Measurements from ENCODE around the gene ART1. TPM values are rescaled to one million over a fixed set of nuclear protein-coding genes. Genes with fewer than 3 reads are reported as not detected.
"Not testable (repeated sequence)": the region's sequence is repeated elsewhere in the genome, so short reads cannot be mapped to it uniquely, and the experiment has no call there.

The ART1 gene
- total and polyA plus RNA-seq, 3 donors from 2014 or later, result 0.79 TPM; not detected in 1

- no peaks in the 10 kb centered on the region for H3K4me1 ChIP-seq
- TF ChIP-seq POLR2A (IDR thresholded peaks at IDR 0.05) (no peak), CTCF (IDR thresholded peaks at IDR 0.05) (no peak)
- H3K27ac ChIP-seq, result no peak overlapping the region
- H3K27me3 ChIP-seq, result no peaks in the 10 kb centered on the region
- H3K36me3 ChIP-seq (ENCODE audit: low read depth, missing control alignments), result no peaks in the 10 kb centered on the region
- intact Hi-C loops (cut with DNase I; ENCODE audit: low total_unique reads), result no loop called here
- H3K9me3 ChIP-seq, result no peaks in the 10 kb centered on the region
- no peak overlapping the region for H3K4me3 ChIP-seq
- 89 to 94% methylated on average over 13 to 14 of the region's 14 CpGs for WGBS, 2 donors
- no peak for DNase-seq
These were observed 5.1 kb upstream of the ART1 start for GRCh38 chr11:3639841-3640240.

DNA sequence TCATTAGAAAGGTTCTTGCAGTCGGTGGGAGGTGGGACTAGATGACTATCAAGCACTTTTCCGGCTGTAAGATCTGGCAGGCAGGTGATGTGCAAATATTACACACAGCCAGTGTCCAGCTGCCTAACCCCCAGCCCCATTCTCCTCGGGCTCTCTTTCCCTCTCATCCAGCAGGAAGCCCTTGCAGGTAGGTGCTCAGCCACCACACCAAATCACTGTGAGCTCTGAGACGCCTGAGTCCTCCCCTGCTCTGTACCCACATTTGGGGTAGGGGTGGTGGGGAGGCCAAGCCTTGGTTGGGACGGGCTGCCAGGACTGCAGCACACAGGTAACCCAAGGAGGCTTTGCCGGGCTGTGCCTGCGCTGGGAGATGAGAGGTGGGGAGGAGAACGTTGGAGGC, 3.7 kb upstream of the ART1 start:
- no peaks in the 10 kb centered on the region for H3K4me1 ChIP-seq
- peak overlapping the region in 1 of 2 donors; percentile 53 for H3K4me3 ChIP-seq
- intact Hi-C loops (cut with DNase I; ENCODE audit: low total_unique reads), result no loop called here
- DNase-seq, result no peak
- no peaks in the 10 kb centered on the region for H3K36me3 ChIP-seq (ENCODE audit: low read depth, missing control alignments)
- H3K27me3 ChIP-seq, result no peaks in the 10 kb centered on the region
- WGBS, 2 donors, result 38 to 50% methylated on average over 7 to 8 of the region's 8 CpGs
- TF ChIP-seq POLR2A (IDR thresholded peaks at IDR 0.05) (no peak), CTCF (IDR thresholded peaks at IDR 0.05) (no peak)
- no peaks in the 10 kb centered on the region for H3K9me3 ChIP-seq
- peak overlapping the region in 1 of 2 donors; percentile 69 for H3K27ac ChIP-seq

DNA sequence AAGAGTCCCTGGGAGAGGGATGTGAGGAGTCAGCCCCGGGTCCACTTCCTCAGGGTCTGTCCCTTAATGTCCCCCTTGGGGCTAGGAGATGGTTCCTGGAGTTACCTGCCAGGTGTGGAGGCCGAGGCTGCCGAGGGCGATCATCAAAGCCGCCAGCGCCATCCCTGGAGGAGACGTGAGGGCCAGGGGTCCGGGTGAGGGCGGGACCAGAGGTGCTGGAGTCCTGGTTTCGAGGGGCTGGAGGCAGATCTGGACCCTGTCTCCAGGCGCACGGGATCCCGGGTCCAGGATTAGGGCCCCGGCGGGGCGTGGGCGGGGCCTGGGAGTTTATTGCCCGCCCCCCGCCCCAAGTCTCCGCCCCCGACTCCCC, 3.2 kb upstream of the ART1 start, which contains the start of gene ART5:
Gene ART5 (minus strand): TSS at position 292 of the 370 bp plus-strand sequence. CDS start 130 bp downstream, at position 162.
- H3K4me3 ChIP-seq, result peak within 1 kb of the TSS; percentile 53 to 73
- no peaks in the 10 kb centered on the region for H3K4me1 ChIP-seq
- TF ChIP-seq CTCF (IDR thresholded peaks at IDR 0.05), result no peak
- no peak for TF ChIP-seq POLR2A (IDR thresholded peaks at IDR 0.05)
- H3K9me3 ChIP-seq, result no peaks in the 10 kb centered on the region
- H3K27me3 ChIP-seq, result no peaks in the 10 kb centered on the region
- peak within 1 kb of the TSS; percentile 28 to 69 for H3K27ac ChIP-seq
- H3K36me3 ChIP-seq (ENCODE audit: low read depth, missing control alignments), result no peaks in the 10 kb centered on the region
- DNase-seq, result no peak
- intact Hi-C loops (cut with DNase I; ENCODE audit: low total_unique reads), result no loop called here
- 10 to 21% methylated on average over 15 to 17 of the region's 21 CpGs for WGBS, 2 donors

- peak; percentile 80 for DNase-seq
- TF ChIP-seq POLR2A (IDR thresholded peaks at IDR 0.05) (no peak), CTCF (IDR thresholded peaks at IDR 0.05) (no peak)
- peak overlapping the region; percentile 28 to 69 for H3K27ac ChIP-seq
- intact Hi-C loops (cut with DNase I; ENCODE audit: low total_unique reads), result no loop called here
- no peaks in the 10 kb centered on the region for H3K9me3 ChIP-seq
- no peaks in the 10 kb centered on the region for H3K27me3 ChIP-seq
- no peaks in the 10 kb centered on the region for H3K36me3 ChIP-seq (ENCODE audit: low read depth, missing control alignments)
- H3K4me1 ChIP-seq, result no peaks in the 10 kb centered on the region
- H3K4me3 ChIP-seq, result peak overlapping the region; percentile 53 to 73
- WGBS, 2 donors, result 2 to 3% methylated on average over 9 to 55 of the region's 55 CpGs
These were observed 2.6 kb upstream of the ART1 start for GRCh38 chr11:3642071-3642951.

DNA sequence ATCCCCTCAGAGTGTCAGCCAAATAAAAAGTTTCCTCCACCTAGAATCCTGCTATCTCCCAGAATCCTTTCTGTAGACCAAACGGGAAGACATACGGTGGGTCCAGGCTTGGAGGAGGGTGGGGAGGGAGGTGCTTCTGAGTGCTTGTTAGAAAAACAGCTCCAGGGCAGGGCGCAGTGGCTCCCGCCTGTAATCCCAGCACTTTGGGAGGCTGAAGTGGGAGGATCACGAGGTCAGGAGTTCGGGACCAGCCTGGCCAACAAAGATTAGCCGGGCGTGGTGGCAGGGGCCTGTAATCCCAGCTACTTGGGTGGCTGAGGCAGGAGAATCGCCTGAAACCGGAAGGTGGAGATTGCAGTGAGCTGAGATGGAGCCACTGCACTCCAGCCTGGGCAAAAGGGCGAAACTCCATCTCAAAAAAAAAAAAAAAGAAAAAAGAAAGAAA, 1.8 kb upstream of the ART1 start:
- 25 to 31% methylated on average over 11 of the region's 11 CpGs for WGBS, 2 donors
- H3K9me3 ChIP-seq; H3K27me3 ChIP-seq; H3K4me1 ChIP-seq; DNase-seq; H3K36me3 ChIP-seq (ENCODE audit: low read depth, missing control alignments); intact Hi-C loops (cut with DNase I; ENCODE audit: low total_unique reads): not testable (repeated sequence)
- Histone ChIP-seq H3K4me3 (peak overlapping the region in 1 of 2 donors; percentile 53), H3K27ac (peak overlapping the region in 1 of 2 donors; percentile 69)

All from testis (tissue), 3 donors.